ENCODE measurements around the gene FAM174A.

Gene FAM174A

GRCh38 chr5:100535060-100536005, at the start of gene FAM174A:
Gene FAM174A, plus strand, starts transcription at chr5:100535374. Its CDS starts 157 bp downstream, at chr5:100535531.
- DNase-seq (ENCODE audit: low spot score) = peak; percentile 97

- no peak for DNase-seq (ENCODE audit: low spot score)
These were observed 41.2 kb upstream of the FAM174A start for GRCh38 chr5:100493996-100494395.

GRCh38 chr5:100496296-100496695, 38.9 kb upstream of the FAM174A start:
- no peak for DNase-seq (ENCODE audit: low spot score)

GRCh38 chr5:100502684-100503083, 32.5 kb upstream of the FAM174A start:
- DNase-seq (ENCODE audit: low spot score) = no peak

GRCh38 chr5:100505984-100506670, 29.0 kb upstream of the FAM174A start:
- no peak for DNase-seq (ENCODE audit: low spot score)

- no peak for DNase-seq (ENCODE audit: low spot score)
These were observed 18.9 kb upstream of the FAM174A start for GRCh38 chr5:100516285-100516684.

- DNase-seq (ENCODE audit: low spot score) = no peak
These were observed 17.7 kb upstream of the FAM174A start for GRCh38 chr5:100517301-100517974.

GRCh38 chr5:100518377-100518776, 16.8 kb upstream of the FAM174A start:
- DNase-seq (ENCODE audit: low spot score) = no peak

GRCh38 chr5:100519075-100519474, 16.1 kb upstream of the FAM174A start:
- no peak for DNase-seq (ENCODE audit: low spot score)

GRCh38 chr5:100520348-100520747, 14.8 kb upstream of the FAM174A start:
- DNase-seq (ENCODE audit: low spot score) = no peak

- no peak for DNase-seq (ENCODE audit: low spot score)
These were observed 2.8 kb downstream of the FAM174A start for GRCh38 chr5:100537946-100538345.

GRCh38 chr5:100539519-100539918, 4.3 kb downstream of the FAM174A start:
- no peak for DNase-seq (ENCODE audit: low spot score)

GRCh38 chr5:100542086-100542485, 6.9 kb downstream of the FAM174A start:
- no peak for DNase-seq (ENCODE audit: low spot score)

GRCh38 chr5:100546001-100546400, 10.8 kb downstream of the FAM174A start:
- DNase-seq (ENCODE audit: low spot score) = no peak

GRCh38 chr5:100550531-100551051, 15.4 kb downstream of the FAM174A start:
- DNase-seq (ENCODE audit: low spot score) = no peak

- no peak for DNase-seq (ENCODE audit: low spot score)
These were observed 16.0 kb downstream of the FAM174A start for GRCh38 chr5:100551183-100551582.

- no peak for DNase-seq (ENCODE audit: low spot score)
These were observed 18.0 kb downstream of the FAM174A start for GRCh38 chr5:100553209-100553608.

GRCh38 chr5:100560860-100561259, 25.7 kb downstream of the FAM174A start:
- no peak for DNase-seq (ENCODE audit: low spot score)

GRCh38 chr5:100562821-100563220, 27.6 kb downstream of the FAM174A start:
- no peak for DNase-seq (ENCODE audit: low spot score)

GRCh38 chr5:100566382-100567141, 31.4 kb downstream of the FAM174A start:
- DNase-seq (ENCODE audit: low spot score) = no peak

GRCh38 chr5:100574716-100575115, 39.5 kb downstream of the FAM174A start:
- DNase-seq (ENCODE audit: low spot score) = no peak

GRCh38 chr5:100575815-100576214, 40.6 kb downstream of the FAM174A start:
- no peak for DNase-seq (ENCODE audit: low spot score)
